Breast epithelium (tissue), 4 donors: ENCODE measurements around the gene TEPSIN. TPM values are rescaled to one million over a fixed set of nuclear protein-coding genes. Genes with fewer than 3 reads are reported as not detected.

Experiments used
- DNase-seq, 2 donors: peaks; one replicate each; pipeline ENCODE4 v3.0.0-alpha.2; 2019; ENCODE audit warnings: low spot score in 2 of 2
- H3K27ac ChIP-seq, 2 donors: fragments of 200-600 bp; sonication (generic) in 1 of 2; one replicate each; pipeline ENCODE4 v1.5.1; 2016 to 2019; ENCODE audit warnings: mild to moderate bottlenecking in 1 of 2
- H3K27me3 ChIP-seq, 2 donors: fragments of 200-600 bp; sonication (generic) in 1 of 2; one replicate each; pipeline versions ENCODE4 v1.5.1 to v1.6.0; 2017 to 2019; ENCODE audit warnings: control low read depth in 1 of 2, mild to moderate bottlenecking in 1 of 2
- H3K36me3 ChIP-seq: fragments of 200-600 bp; one replicate; pipeline ENCODE4 v1.5.1; 2019
- H3K4me1 ChIP-seq, 2 donors: fragments of 200-600 bp; sonication (generic); one replicate each; pipeline ENCODE4 v1.5.1; 2016 to 2019; ENCODE audit warnings: control low read depth in 1 of 2
- H3K4me3 ChIP-seq, 3 donors: fragments of 200-600 bp; sonication (generic); 1 replicate in 2 of 3; 2 replicates in 1 of 3; pipeline ENCODE4 v1.5.1; 2016 to 2019; ENCODE audit warnings: mild to moderate bottlenecking in 3 of 3, moderate library complexity in 2 of 3
- H3K9me3 ChIP-seq, 2 donors: fragments of 200-600 bp; sonication (generic) in 1 of 2; one replicate each; pipeline ENCODE4 v1.5.1; 2016 to 2019; ENCODE audit warnings: control low read depth in 1 of 2
- CTCF ChIP-seq, 3 donors: fragments of 450-650 bp; IDR thresholded peaks; one replicate each; pipeline ENCODE4 v1.5.1; 2016 to 2017; ENCODE audit warnings: antibody characterized with exemption in 3 of 3, mild to moderate bottlenecking in 3 of 3, moderate library complexity in 3 of 3
- POLR2A ChIP-seq: fragments of 450-650 bp; IDR thresholded peaks from one replicate; pipeline ENCODE4 v1.6.1; 2016; ENCODE audit warnings: antibody characterized with exemption, mild to moderate bottlenecking, moderate library complexity
- POLR2AphosphoS5 ChIP-seq, 3 donors: sonication (generic); formaldehyde crosslinking; IDR thresholded peaks; one replicate each; pipeline ENCODE4 v1.6.1; 2017; ENCODE audit warnings: antibody characterized with exemption in 3 of 3
- intact Hi-C: fragments of 100-400 bp; cut with DNase I; formaldehyde crosslinking; loops from one replicate; pipeline ENCODE4 v1.15.1; 2023; ENCODE audit warnings: low total_unique reads
- total RNA-seq, 3 donors: library from RNA; depleted of rRNA; stranded (reverse); fragments of >200 nt; gene quantifications; one replicate each; pipeline ENCODE4 v1.1.0, GENCODE V29; 2016

Gene TEPSIN
- total RNA-seq, 3 donors from 2014 or later, result 33.9 to 54.3 (median 36.4) TPM

GRCh38 chr17:81189670-81190530, 49.0 kb downstream of the TEPSIN start:
- no peak for DNase-seq
- no peaks in the 10 kb centered on the region for H3K4me1 ChIP-seq
- intact Hi-C loops, result no loop called here
- H3K27me3 ChIP-seq, result no peaks in the 10 kb centered on the region
- no peak overlapping the region for H3K4me3 ChIP-seq
- H3K9me3 ChIP-seq, result no peaks in the 10 kb centered on the region
- no peak overlapping the region for H3K27ac ChIP-seq
- H3K36me3 ChIP-seq, result no peaks in the 10 kb centered on the region
- TF ChIP-seq POLR2AphosphoS5 (IDR thresholded peaks at IDR 0.05) (no peak), CTCF (IDR thresholded peaks at IDR 0.05) (no peak)

GRCh38 chr17:81189016-81189415, 49.8 kb downstream of the TEPSIN start:
- DNase-seq, result no peak
- no peak overlapping the region for H3K4me3 ChIP-seq
- no peaks in the 10 kb centered on the region for H3K27me3 ChIP-seq
- TF ChIP-seq CTCF (IDR thresholded peaks at IDR 0.05), result no peak
- no peak for TF ChIP-seq POLR2A
- TF ChIP-seq POLR2AphosphoS5 (IDR thresholded peaks at IDR 0.05), result no peak
- H3K9me3 ChIP-seq, result no peaks in the 10 kb centered on the region
- H3K36me3 ChIP-seq, result no peaks in the 10 kb centered on the region
- intact Hi-C loops, result no loop called here
- no peak overlapping the region for H3K27ac ChIP-seq
- H3K4me1 ChIP-seq, result no peaks in the 10 kb centered on the region

- Histone ChIP-seq H3K4me3 (no peak overlapping the region), H3K9me3 (peaks cover 0 to 3% of the 10 kb centered on the region in 2 donors), H3K27ac (no peak overlapping the region), H3K27me3 (peaks cover 0 to 4% of the 10 kb centered on the region in 2 donors), H3K36me3 (no peaks in the 10 kb centered on the region), H3K4me1 (no peaks in the 10 kb centered on the region)
- intact Hi-C loops, result no loop called here
- TF ChIP-seq POLR2A (no peak), POLR2AphosphoS5 (IDR thresholded peaks at IDR 0.05) (no peak), CTCF (IDR thresholded peaks at IDR 0.05) (no peak)
- no peak for DNase-seq
Measured at GRCh38 chr17:81188491-81188840, 50.4 kb downstream of the TEPSIN start.

- H3K36me3 ChIP-seq, result no peaks in the 10 kb centered on the region
- no peak overlapping the region for H3K4me3 ChIP-seq
- H3K9me3 ChIP-seq, result peaks cover 0 to 3% of the 10 kb centered on the region in 2 donors
- H3K27ac ChIP-seq, result no peak overlapping the region
- H3K4me1 ChIP-seq, result no peaks in the 10 kb centered on the region
- intact Hi-C loops, result no loop called here
- TF ChIP-seq CTCF (IDR thresholded peaks at IDR 0.05) (no peak), POLR2A (no peak), POLR2AphosphoS5 (IDR thresholded peaks at IDR 0.05) (no peak)
- no peak for DNase-seq
- H3K27me3 ChIP-seq, result peaks cover 0 to 9% of the 10 kb centered on the region in 2 donors
Measured at GRCh38 chr17:81187586-81188490, 51.0 kb downstream of the TEPSIN start.

- H3K27me3 ChIP-seq, result peaks cover 0 to 9% of the 10 kb centered on the region in 2 donors
- H3K36me3 ChIP-seq, result no peaks in the 10 kb centered on the region
- no peak overlapping the region for H3K27ac ChIP-seq
- H3K9me3 ChIP-seq, result peaks cover 0 to 3% of the 10 kb centered on the region in 2 donors
- DNase-seq, result no peak
- intact Hi-C loops, result no loop called here
- TF ChIP-seq POLR2AphosphoS5 (IDR thresholded peaks at IDR 0.05) (no peak), POLR2A (no peak), CTCF (IDR thresholded peaks at IDR 0.05) (no peak)
- H3K4me3 ChIP-seq, result no peak overlapping the region
- H3K4me1 ChIP-seq, result no peaks in the 10 kb centered on the region
Measured at GRCh38 chr17:81187120-81187519, 51.7 kb downstream of the TEPSIN start.
